Measurements from ENCODE around the gene TNFRSF12A.

- TF ChIP-seq ELF4 (CRISPR knock-in tag; IDR thresholded peaks at IDR 0.05; ENCODE audit: low read depth) (no peak), TCF7 (CRISPR knock-in tag; IDR thresholded peaks at IDR 0.05; ENCODE audit: low read depth) (no peak), SMAD3 (CRISPR knock-in tag; IDR thresholded peaks at IDR 0.05; ENCODE audit: borderline replicate concordance) (no peak), MAX (CRISPR knock-in tag; IDR thresholded peaks at IDR 0.05) (no peak), NR2C2 (CRISPR knock-in tag; IDR thresholded peaks at IDR 0.05) (no peak), CTCF (IDR thresholded peaks at IDR 0.05) (no peak), FOXJ3 (CRISPR knock-in tag; IDR thresholded peaks at IDR 0.05; ENCODE audit: borderline replicate concordance) (no peak), EMX1 (CRISPR knock-in tag; IDR thresholded peaks at IDR 0.05) (no peak), NFYB (CRISPR knock-in tag; conservative IDR thresholded peaks at IDR 0.05; ENCODE audit: low read depth) (no peak)
Measured at GRCh38 chr16:2985462-2985861, 34.7 kb upstream of the TNFRSF12A start.
